HEK293T (cell line): Measurements from ENCODE around the gene RRP36.

Experiments
- CTCF ChIA-PET: fragments of 350-600 bp; formaldehyde crosslinking; extraction: SDS; loops from one replicate; lab custom pipeline; 2021; ENCODE audit warnings: antibody characterized with exemption, inconsistent platforms; lab: Yijun Ruan, JAX
- POLR2A ChIA-PET: fragments of 350-600 bp; formaldehyde crosslinking; extraction: SDS; loops from one replicate; lab custom pipeline; 2020; ENCODE audit warnings: antibody characterized with exemption, inconsistent platforms; lab: Yijun Ruan, JAX
- DNase-seq: peaks from one replicate; pipeline ENCODE4 v3.0.0; 2012; ENCODE audit warnings: mixed read lengths; ENCODE audit errors: extremely low spot score
- ARNT ChIP-seq: fragments of 450-650 bp; IDR thresholded peaks from 2 replicates; pipeline ENCODE4 v1.6.1; 2017; ENCODE audit warnings: mild to moderate bottlenecking
- BHLHE40 ChIP-seq: fragments of 450-650 bp; IDR thresholded peaks from 2 replicates; pipeline ENCODE4 v1.6.1; 2016; ENCODE audit warnings: mild to moderate bottlenecking, moderate library complexity, borderline replicate concordance
- CTBP1 ChIP-seq: fragments of 450-650 bp; IDR thresholded peaks from 2 replicates; pipeline ENCODE4 v1.6.1; 2016; ENCODE audit warnings: borderline replicate concordance
- ELF4 ChIP-seq: fragments of 450-650 bp; IDR thresholded peaks from 2 replicates; pipeline ENCODE4 v1.6.1; 2017; ENCODE audit warnings: antibody characterized with exemption
- FOXA1 ChIP-seq: fragments of 450-650 bp; IDR thresholded peaks from 2 replicates; pipeline ENCODE4 v1.6.1; 2016; ENCODE audit warnings: mild to moderate bottlenecking
- FOXK2 ChIP-seq: fragments of 450-650 bp; IDR thresholded peaks from 2 replicates; pipeline ENCODE4 v1.6.1; 2016; ENCODE audit warnings: mild to moderate bottlenecking
- FOXM1 ChIP-seq: fragments of 450-650 bp; IDR thresholded peaks from 2 replicates; pipeline ENCODE4 v1.6.1; 2017; ENCODE audit warnings: mild to moderate bottlenecking, borderline replicate concordance
- HDGF ChIP-seq: fragments of 450-650 bp; IDR thresholded peaks from 2 replicates; pipeline ENCODE4 v1.6.1; 2017; ENCODE audit warnings: antibody characterized with exemption, borderline replicate concordance
- L3MBTL2 ChIP-seq: fragments of 450-650 bp; conservative IDR thresholded peaks from 2 replicates; pipeline ENCODE4 v1.6.1; 2016; ENCODE audit warnings: mild to moderate bottlenecking
- LEF1 ChIP-seq: fragments of 450-650 bp; IDR thresholded peaks from 2 replicates; pipeline ENCODE4 v1.6.1; 2017; ENCODE audit warnings: mild to moderate bottlenecking, borderline replicate concordance
- NFRKB ChIP-seq: fragments of 450-650 bp; IDR thresholded peaks from 2 replicates; pipeline ENCODE4 v1.6.1; 2016; ENCODE audit warnings: mild to moderate bottlenecking, moderate library complexity
- PKNOX1 ChIP-seq: fragments of 450-650 bp; IDR thresholded peaks from 2 replicates; pipeline ENCODE4 v1.6.1; 2016
- SP1 ChIP-seq: fragments of 450-650 bp; IDR thresholded peaks from 2 replicates; pipeline ENCODE4 v1.6.1; 2017
- SUZ12 ChIP-seq: fragments of 450-650 bp; IDR thresholded peaks from 2 replicates; pipeline ENCODE4 v1.6.1; 2016; ENCODE audit warnings: mild to moderate bottlenecking
- TARDBP ChIP-seq: fragments of 450-650 bp; IDR thresholded peaks from 2 replicates; pipeline ENCODE4 v1.6.1; 2016
- ZNF384 ChIP-seq: fragments of 450-650 bp; IDR thresholded peaks from 2 replicates; pipeline ENCODE4 v1.6.1; 2016

RRP36 gene

GRCh38 chr6:43001843-43002242 is 19.6 kb upstream of the RRP36 start:
- CTCF ChIA-PET: no interaction called here
- DNase-seq: no peak
- POLR2A ChIA-PET: interaction anchor here (0.8 to 2.4 kb wide), 2 partner anchors 11 to 18 kb away, joined by 3 to 8 read pairs; partner anchors contain the start of gene PPP2R5D
- no peak for TF ChIP-seq FOXA1

DNA sequence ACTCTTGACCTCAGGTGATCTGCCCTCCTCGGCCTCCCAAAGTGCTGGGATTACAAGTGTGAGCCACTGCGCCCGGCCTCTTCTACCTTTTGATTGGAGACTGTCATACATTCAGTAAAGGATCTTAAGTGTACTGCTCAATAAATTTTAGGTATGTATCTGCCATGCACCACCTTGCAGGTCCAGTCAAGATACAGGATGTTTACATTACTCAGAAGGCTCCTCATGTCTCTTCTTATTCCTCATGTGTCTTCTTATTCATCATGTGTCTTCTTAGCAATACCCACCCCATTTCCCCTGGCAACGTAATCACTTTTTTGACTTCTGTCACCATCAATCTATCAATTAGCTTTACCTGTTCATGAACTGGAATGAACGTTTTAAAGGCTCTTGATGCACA is 15.6 kb upstream of the RRP36 start:
- ChIA-PET POLR2A (interaction anchor here (1.5 to 3.4 kb wide), 3 partner anchors 8 to 27 kb away, joined by 4 to 12 read pairs (median 5); partner anchors contain the start of genes KLHDC3, MEA1, PEX6 and PPP2R5D), CTCF (no interaction called here)
- TF ChIP-seq ELF4: no peak
- TF ChIP-seq FOXM1: no peak
- TF ChIP-seq BHLHE40: no peak
- TF ChIP-seq SP1: no peak
- no peak for TF ChIP-seq PKNOX1
- no peak for TF ChIP-seq FOXA1
- no peak for TF ChIP-seq ARNT
- TF ChIP-seq HDGF: no peak
- no peak for TF ChIP-seq TARDBP
- TF ChIP-seq SUZ12: no peak
- no peak for TF ChIP-seq L3MBTL2
- TF ChIP-seq CTBP1: no peak
- TF ChIP-seq LEF1: no peak
- TF ChIP-seq NFRKB: no peak
- TF ChIP-seq FOXK2: no peak
- no peak for DNase-seq

DNA sequence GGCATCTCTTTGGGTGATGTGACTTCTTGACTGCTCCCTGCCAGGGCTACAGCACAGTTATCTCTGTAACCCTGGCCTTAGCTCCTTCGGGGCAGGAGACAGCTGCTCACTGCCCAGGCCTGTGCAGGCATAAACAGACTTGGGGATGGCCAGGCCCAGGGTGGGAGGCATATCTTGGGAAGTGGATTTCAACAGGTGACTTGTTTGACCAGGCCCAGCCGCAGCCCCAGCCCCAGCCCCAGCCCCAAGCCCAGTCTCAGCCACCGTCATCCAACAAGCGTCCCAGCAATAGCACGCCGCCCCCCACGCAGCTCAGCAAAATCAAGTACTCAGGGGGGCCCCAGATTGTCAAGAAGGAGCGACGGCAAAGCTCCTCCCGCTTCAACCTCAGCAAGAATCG is 15.2 kb upstream of the RRP36 start:
- CTCF ChIA-PET: no interaction called here
- TF ChIP-seq SP1: no peak
- no peak for TF ChIP-seq TARDBP
- POLR2A ChIA-PET: interaction anchor here (1.6 to 3.4 kb wide), 2 partner anchors 22 to 28 kb away, joined by 4 to 12 read pairs; partner anchors contain the start of genes PEX6 and PPP2R5D
- DNase-seq: no peak

DNA sequence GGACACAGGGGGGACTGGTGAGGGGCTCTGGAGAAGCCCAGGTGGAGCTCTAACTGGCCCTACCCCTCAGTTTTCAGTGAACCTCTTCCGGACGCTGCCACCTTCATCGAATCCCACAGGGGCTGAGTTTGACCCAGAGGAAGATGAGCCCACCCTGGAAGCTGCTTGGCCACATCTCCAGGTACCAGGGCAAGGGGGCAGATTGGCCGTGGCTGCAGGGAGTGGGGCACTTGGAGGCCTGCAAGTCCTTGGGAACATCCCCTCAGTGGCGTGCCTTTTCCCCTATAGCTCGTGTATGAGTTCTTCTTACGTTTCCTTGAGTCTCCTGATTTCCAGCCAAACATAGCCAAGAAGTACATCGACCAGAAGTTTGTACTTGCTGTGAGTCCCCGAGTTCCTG is 14.3 kb upstream of the RRP36 start:
- ChIA-PET POLR2A (interaction anchor here (0.5 to 3.4 kb wide), 2 partner anchors 23 to 440 kb away, joined by 3 to 12 read pairs; partner anchors contain the start of gene PPP2R5D), CTCF (no interaction called here)
- no peak for DNase-seq
- TF ChIP-seq FOXA1 (no peak), FOXK2 (no peak)

GRCh38 chr6:43009124-43009523 is 12.3 kb upstream of the RRP36 start:
- CTCF ChIA-PET: interaction anchor here (0.9 kb wide), 1 partner anchor 135 kb away, joined by 3 read pairs; no protein-coding TSS in a partner anchor
- DNase-seq: peak; percentile 46
- POLR2A ChIA-PET: interaction anchor here (2.4 to 7.4 kb wide), 3 partner anchors 12 to 30 kb away, joined by 6 to 78 read pairs (median 13); partner anchors contain the start of genes PEX6, PPP2R5D and RRP36

DNA sequence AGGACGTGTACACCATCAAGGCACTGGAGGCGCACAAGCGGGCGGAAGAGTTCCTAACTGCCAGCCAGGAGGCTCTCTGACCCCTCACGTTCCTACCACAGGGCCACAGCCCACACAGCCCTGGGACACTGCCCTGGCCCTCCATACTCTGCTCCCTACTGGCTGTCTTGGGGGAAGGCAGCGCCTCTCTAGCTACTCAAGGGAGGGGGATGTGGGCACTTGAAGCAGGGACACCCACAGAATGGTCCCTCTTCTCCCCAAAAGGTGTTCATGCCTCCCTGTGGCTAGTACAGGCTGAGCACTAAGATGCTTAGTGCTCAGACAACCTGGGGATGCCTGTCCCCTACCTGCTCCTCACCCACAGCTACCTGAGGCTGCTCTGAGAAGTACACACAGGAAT is 10.2 kb upstream of the RRP36 start:
- POLR2A ChIA-PET: interaction anchor here (0.8 to 7.4 kb wide), 5 partner anchors 10 to 41 kb away, joined by 3 to 78 read pairs (median 6); partner anchors contain the start of genes PEX6, PPP2R5D and RRP36
- CTCF ChIA-PET: no interaction called here
- TF ChIP-seq ELF4 (no peak), L3MBTL2 (no peak), LEF1 (no peak), TARDBP (no peak), SP1 (no peak), CTBP1 (no peak), FOXK2 (no peak), FOXM1 (no peak), ARNT (no peak)
- no peak for DNase-seq

More at GRCh38 chr6:43009124-43009523, 12.3 kb upstream of the RRP36 start:
- TF ChIP-seq FOXK2 (no peak), SUZ12 (no peak), SP1 (no peak), L3MBTL2 (no peak), ZNF384 (no peak), TARDBP (no peak), FOXM1 (no peak)

GRCh38 chr6:43012364-43012763 is 9.1 kb upstream of the RRP36 start:
- ChIA-PET POLR2A (interaction anchor here (1.0 to 7.4 kb wide), 7 partner anchors 9 to 158 kb away, joined by 3 to 78 read pairs (median 4); partner anchors contain the start of genes CNPY3, CUL7, PEX6 and PPP2R5D), CTCF (interaction anchor here (1.0 kb wide), 1 partner anchor 131 kb away, joined by 3 read pairs; no protein-coding TSS in a partner anchor)
- no peak for DNase-seq
- TF ChIP-seq ARNT (no peak), ELF4 (no peak), NFRKB (no peak), FOXM1 (no peak), SUZ12 (no peak), L3MBTL2 (no peak)

DNA sequence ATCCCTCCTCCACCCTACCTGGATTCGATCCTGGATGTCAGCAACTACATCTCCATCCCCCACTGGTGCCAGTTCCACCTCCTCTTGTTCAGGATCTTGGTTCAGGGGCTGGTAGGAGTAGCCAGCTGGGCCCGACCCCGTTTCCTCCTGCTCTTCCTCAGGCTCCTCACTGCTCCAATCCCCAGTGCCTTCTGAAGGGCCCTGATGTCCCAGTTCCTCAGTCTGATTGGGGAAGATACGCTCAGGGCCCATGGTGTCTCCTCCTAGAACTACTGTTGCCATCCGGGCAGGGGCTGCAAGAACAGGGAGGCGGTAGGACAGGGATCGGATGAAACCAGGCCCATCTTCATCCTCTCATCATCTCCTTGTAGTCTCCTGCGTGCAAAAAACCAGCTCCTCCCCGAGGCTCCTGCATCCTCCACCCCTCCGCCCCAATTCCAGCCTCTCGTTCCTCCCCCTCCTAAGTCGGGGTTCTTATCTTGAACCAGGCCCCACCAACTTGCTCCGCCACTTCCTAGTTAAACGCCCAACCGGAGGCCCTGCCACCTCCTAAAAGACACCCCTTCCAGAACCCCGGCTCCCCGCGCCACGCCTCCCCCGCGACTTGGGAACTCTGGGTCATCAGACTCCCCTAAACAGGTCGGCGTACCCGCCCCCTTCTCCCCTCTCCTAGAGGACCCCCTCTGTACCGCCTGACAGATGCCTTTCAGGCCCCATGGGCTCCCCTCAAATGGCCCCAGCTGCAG is 8.2 kb upstream of the RRP36 start:
- ChIA-PET CTCF (interaction anchor here (0.9 to 1.0 kb wide), 2 partner anchors 130 to 131 kb away, joined by 3 to 4 read pairs; no protein-coding TSS in a partner anchor), POLR2A (interaction anchor here (0.6 to 7.4 kb wide), 21 partner anchors 8 to 157 kb away, joined by 3 to 78 read pairs (median 4); partner anchors contain the start of genes CNPY3, CUL7, KLC4 and MRPL2)
- TF ChIP-seq LEF1: no peak
- TF ChIP-seq BHLHE40: no peak
- no peak for TF ChIP-seq FOXK2
- no peak for TF ChIP-seq ELF4
- no peak for TF ChIP-seq HDGF
- TF ChIP-seq ARNT: no peak
- TF ChIP-seq CTBP1: no peak
- TF ChIP-seq ZNF384: no peak
- no peak for DNase-seq
